Aorta (tissue), 5 donors: ENCODE results near the gene PIK3R5. TPM values are rescaled to one million over a fixed set of nuclear protein-coding genes. Genes with fewer than 3 reads are reported as not detected.

Experiments used
- ATAC-seq: fragments of 200-7000 bp; cut with Tn5 transposase; one replicate; pipeline ENCODE4 v1.9.1; 2022; ENCODE audit warnings: moderate library complexity; ENCODE audit not compliant: low FRiP score
- DNase-seq, 2 donors: peaks; one replicate each; pipeline ENCODE4 v3.0.0-alpha.2; 2020
- H3K27ac ChIP-seq, 2 donors: one replicate each; pipeline ENCODE4 v1.5.1; 2013; ENCODE audit warnings: low read length in 2 of 2, mild to moderate bottlenecking in 2 of 2, moderate library complexity in 2 of 2, control low read depth in 1 of 2, inconsistent platforms in 1 of 2, low read depth in 1 of 2
- H3K27me3 ChIP-seq, 2 donors: one replicate each; pipeline ENCODE4 v1.6.1; 2013; ENCODE audit warnings: control low read depth in 1 of 2, low read length in 1 of 2, mild to moderate bottlenecking in 1 of 2, moderate library complexity in 1 of 2; ENCODE audit not compliant: insufficient read depth in 2 of 2, control insufficient read depth in 1 of 2
- H3K36me3 ChIP-seq, 2 donors: one replicate each; pipeline ENCODE4 v1.6.1; 2013; ENCODE audit warnings: control low read depth in 1 of 2, low read length in 1 of 2, mild to moderate bottlenecking in 1 of 2; ENCODE audit not compliant: insufficient read depth in 2 of 2, control insufficient read depth in 1 of 2
- H3K4me1 ChIP-seq, 2 donors: one replicate each; pipeline ENCODE4 v1.6.1; 2013; ENCODE audit warnings: low read length in 2 of 2, control low read depth in 1 of 2, mild to moderate bottlenecking in 1 of 2, moderate library complexity in 1 of 2; ENCODE audit not compliant: insufficient read depth in 2 of 2, control insufficient read depth in 1 of 2
- H3K4me3 ChIP-seq, 2 donors: one replicate each; pipeline ENCODE4 v1.5.1; 2013; ENCODE audit warnings: low read length in 2 of 2, control low read depth in 1 of 2, mild to moderate bottlenecking in 1 of 2
- H3K9me3 ChIP-seq: one replicate; pipeline ENCODE4 v1.6.1; 2013; ENCODE audit warnings: mild to moderate bottlenecking, low read length; ENCODE audit not compliant: control insufficient read depth
- WGBS, 2 donors: extraction: QIAGEN DNeasy Blood & Tissue Kit; methylation state at CpG; one replicate each; pipeline ENCODE4 v1.1.7; 2013; 5-methylcytosine and 5-hydroxymethylcytosine counted together
- intact Hi-C, 2 donors: fragments of 100-400 bp; cut with DNase I; formaldehyde crosslinking; loops; one replicate each; pipeline versions ENCODE4 v1.14.2 to v1.15.0; 2022
- polyA plus RNA-seq, 2 donors: library from polyadenylated mRNA; stranded (reverse); fragments of 200-250 nt; gene quantifications; one replicate each; pipeline ENCODE4 v1.2.3, GENCODE V29; 2013
- total RNA-seq, 2 donors: library from RNA; stranded (reverse); fragmentation: NEBNext Ultra II Directional; extraction: Animal tissue kit (Norgen Biotek cat#: 25700); gene quantifications; one replicate each; pipeline ENCODE4 v1.2.1, GENCODE V29; 2021
- donor health status: healthy with polysubstance abuse.
- donor health status: Bipolar disorder and iron deficiency.
- donor health status: DM: no; HTN: no; CAD: no.
- donor health status: DM: no; HTN: no; CAD: no.
- donor health status: DM: yes; HTN: yes; CAD: no.

The PIK3R5 gene
- total and polyA plus RNA-seq, 4 donors: 1.4 to 18.5 (median 13.4) TPM

DNA sequence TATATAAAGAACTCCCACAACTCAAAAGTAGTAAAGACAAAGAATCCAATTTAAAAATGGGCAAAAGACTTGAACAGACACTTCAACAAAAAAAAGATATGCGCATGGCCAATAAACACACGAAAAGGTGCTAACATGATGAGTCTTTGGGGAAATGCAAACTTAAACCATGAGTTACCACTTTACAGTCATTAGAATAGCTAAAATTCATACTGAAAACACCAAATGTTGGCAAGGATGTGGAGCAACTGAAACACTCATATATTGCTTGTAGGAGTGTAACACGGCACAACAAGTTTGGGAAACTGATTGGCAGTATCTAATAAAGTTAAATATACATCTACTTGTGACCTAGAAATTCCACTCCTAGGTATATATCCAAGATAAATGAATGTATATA is 3.0 kb upstream of the PIK3R5 start:
- no peaks in the 10 kb centered on the region for H3K36me3 ChIP-seq
- H3K4me3 ChIP-seq: no peak overlapping the region
- intact Hi-C loops: no loop called here
- H3K9me3 ChIP-seq: no peaks in the 10 kb centered on the region
- H3K27ac ChIP-seq: no peak overlapping the region
- DNase-seq (no peak), ATAC-seq (no peak)
- no peaks in the 10 kb centered on the region for H3K4me1 ChIP-seq
- WGBS, 2 donors: 87 to 89% methylated on average over 3 of the region's 3 CpGs
- no peaks in the 10 kb centered on the region for H3K27me3 ChIP-seq

DNA sequence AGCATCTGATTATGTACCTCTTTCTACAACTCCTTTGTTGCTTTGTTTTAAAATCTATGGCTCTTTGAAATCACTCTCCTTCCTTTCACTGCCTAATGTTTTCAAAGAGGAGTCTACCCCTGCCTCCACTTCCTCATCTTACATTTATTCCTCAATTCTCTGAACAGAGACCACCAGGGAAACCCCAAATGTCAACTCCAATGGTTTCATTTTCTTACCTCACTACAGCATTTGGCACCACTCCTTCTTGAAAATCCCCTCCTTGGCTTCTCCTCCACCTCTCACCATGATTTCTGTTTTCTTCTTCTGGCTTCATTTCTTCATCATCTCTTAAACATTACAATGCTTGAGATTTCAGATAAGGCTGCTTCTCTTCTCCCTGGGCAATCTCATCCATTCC is 2.4 kb upstream of the PIK3R5 start:
- intact Hi-C loops: no loop called here
- no peak overlapping the region for H3K27ac ChIP-seq
- H3K27me3 ChIP-seq: no peaks in the 10 kb centered on the region
- no peak for ATAC-seq
- H3K4me1 ChIP-seq: no peaks in the 10 kb centered on the region
- H3K36me3 ChIP-seq: no peaks in the 10 kb centered on the region
- DNase-seq: no peak
- H3K4me3 ChIP-seq: no peak overlapping the region
- no peaks in the 10 kb centered on the region for H3K9me3 ChIP-seq

DNA sequence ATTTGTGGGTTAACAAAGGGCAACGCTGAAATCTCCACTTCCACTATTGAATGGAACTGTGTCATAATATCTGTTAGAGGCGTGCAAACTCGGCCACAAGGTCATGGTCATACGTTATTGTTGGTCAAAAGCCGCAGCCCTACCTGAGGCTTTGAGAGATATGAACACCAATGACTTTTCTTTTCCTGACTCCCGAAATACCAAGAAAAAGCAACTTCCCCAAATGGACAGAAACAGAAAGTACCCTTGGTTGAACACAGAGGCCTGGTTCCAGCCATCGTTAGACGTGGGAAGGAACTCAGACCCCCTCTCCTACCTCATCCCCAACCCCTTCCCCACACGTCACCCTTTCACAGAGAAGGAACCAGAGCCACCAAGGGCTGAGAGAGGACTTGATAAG is 1.4 kb upstream of the PIK3R5 start:
- H3K4me1 ChIP-seq: no peaks in the 10 kb centered on the region
- H3K9me3 ChIP-seq: no peaks in the 10 kb centered on the region
- H3K4me3 ChIP-seq: no peak overlapping the region
- no peaks in the 10 kb centered on the region for H3K27me3 ChIP-seq
- intact Hi-C loops: no loop called here
- no peak for ATAC-seq
- DNase-seq: no peak
- H3K27ac ChIP-seq: no peak overlapping the region
- H3K36me3 ChIP-seq: no peaks in the 10 kb centered on the region
- 79 to 83% methylated on average over 9 of the region's 9 CpGs for WGBS, 2 donors

DNA sequence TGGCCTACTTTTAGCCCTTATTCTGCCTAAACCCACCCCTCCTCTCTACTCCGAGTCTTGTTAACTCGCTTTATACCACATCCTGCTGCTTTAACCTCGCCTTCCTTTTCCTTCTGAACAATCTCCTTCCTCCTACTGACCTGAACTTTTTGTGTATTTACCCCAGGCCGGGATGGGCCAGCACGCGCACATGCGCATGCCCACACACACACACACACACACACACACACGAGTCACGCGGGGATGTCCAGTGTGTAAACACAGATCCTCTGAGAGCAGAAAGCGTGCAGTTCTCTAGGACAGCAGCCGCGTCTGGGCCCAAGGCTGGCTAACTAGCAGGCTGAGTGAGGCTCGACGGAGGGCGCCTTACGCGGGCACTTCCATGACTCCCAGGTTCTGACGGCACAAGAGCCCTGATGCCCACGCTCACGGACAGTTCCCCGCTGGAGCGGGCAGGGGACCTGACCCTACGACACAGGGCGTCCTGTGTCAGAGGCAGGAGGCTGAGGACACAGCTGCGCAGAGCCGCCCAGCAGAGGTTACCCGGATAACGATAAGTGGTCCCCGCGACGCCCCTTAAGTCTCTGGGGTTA is 610 bp downstream of the PIK3R5 start:
- Histone ChIP-seq H3K27ac (no peak overlapping the region), H3K27me3 (no peaks in the 10 kb centered on the region), H3K9me3 (no peaks in the 10 kb centered on the region), H3K4me1 (no peaks in the 10 kb centered on the region), H3K36me3 (no peaks in the 10 kb centered on the region), H3K4me3 (no peak overlapping the region)
- DNase-seq (peak in 1 of 2 donors; percentile 75), ATAC-seq (peak; percentile 61)
- intact Hi-C loops: no loop called here
- WGBS, 2 donors: 47 to 51% methylated on average over 32 of the region's 32 CpGs

DNA sequence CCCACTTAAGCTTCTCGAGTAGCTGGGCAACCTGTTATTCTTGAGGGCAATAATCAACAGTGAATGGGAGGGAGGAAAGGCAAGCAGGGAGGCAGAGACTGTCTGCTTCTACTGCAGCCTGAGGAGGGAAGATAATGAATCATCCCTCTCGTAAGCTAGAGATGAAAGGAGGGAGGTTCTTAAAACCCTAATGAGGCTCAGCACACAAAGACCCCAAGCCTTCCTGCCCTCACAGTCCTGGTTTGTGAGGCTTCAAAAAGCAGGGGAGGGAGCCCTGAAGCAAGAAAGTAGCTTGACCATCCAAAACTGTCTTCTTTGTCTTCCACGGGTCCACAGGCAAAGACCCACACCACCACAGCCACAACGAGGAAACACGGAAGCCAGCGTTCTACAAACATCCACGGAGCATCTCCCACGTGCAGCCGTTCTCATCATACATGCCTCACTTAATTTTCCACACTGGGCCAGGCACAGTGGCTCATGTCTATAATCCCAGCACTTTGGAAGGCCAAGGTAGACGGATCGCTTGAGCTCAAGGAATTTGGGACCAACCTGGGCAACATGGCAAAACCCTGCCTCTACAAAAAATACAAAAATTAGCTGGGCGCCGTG is 1.8 kb downstream of the PIK3R5 start:
- Histone ChIP-seq H3K9me3 (no peaks in the 10 kb centered on the region), H3K36me3 (no peaks in the 10 kb centered on the region), H3K27ac (no peak overlapping the region), H3K4me1 (no peaks in the 10 kb centered on the region), H3K4me3 (no peak overlapping the region), H3K27me3 (no peaks in the 10 kb centered on the region)
- WGBS, 2 donors: 77 to 82% methylated on average over 13 of the region's 13 CpGs
- intact Hi-C loops: no loop called here
- no peak for DNase-seq
- no peak for ATAC-seq

DNA sequence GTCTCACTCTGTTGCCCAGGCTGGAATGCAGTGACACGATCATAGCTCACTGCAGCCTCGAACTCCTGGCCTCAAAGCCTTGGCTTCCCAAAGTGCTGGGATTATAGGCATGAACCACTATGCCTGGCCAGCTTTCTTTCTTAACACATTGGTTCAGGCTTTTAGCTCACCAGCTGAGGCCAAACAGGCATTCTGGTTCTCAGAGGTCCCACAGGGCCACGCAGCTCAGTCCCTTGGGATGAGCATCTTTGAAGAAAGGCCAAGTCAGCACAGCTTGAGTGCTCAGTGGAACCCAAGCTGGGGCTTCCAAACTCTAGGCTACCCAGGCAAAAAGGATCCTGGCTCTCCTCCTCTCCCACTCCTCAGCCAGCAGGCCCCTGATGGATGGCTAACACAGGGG is 2.5 kb downstream of the PIK3R5 start:
- 83 to 90% methylated on average over 3 of the region's 3 CpGs for WGBS, 2 donors
- no peak for DNase-seq
- H3K4me3 ChIP-seq: no peak overlapping the region
- H3K36me3 ChIP-seq: no peaks in the 10 kb centered on the region
- no peaks in the 10 kb centered on the region for H3K9me3 ChIP-seq
- no peaks in the 10 kb centered on the region for H3K4me1 ChIP-seq
- no peaks in the 10 kb centered on the region for H3K27me3 ChIP-seq
- intact Hi-C loops: no loop called here
- ATAC-seq: no peak
- H3K27ac ChIP-seq: no peak overlapping the region

DNA sequence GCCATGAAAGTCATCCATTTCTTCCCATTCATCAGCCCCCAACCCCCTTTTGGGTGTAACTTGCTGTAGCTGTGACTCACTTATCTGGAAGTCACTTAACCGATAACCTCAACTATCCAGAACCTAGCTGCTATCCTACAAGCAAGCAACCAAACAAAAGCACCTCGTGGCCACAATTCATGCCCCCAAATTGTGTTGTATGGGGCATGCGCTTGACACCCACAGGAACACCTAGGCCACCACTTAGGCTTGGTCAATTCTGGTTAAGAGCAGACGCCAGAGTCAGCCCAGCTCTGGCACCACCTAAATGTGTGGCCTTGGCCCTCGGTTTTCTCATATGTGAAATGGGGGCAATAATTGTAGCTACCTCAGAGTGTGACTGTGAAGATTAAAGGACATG is 3.7 kb downstream of the PIK3R5 start:
- Histone ChIP-seq H3K27ac (no peak overlapping the region), H3K4me3 (no peak overlapping the region), H3K27me3 (no peaks in the 10 kb centered on the region), H3K4me1 (no peaks in the 10 kb centered on the region), H3K9me3 (no peaks in the 10 kb centered on the region), H3K36me3 (no peaks in the 10 kb centered on the region)
- intact Hi-C loops: no loop called here
- 87 to 91% methylated on average over 5 of the region's 5 CpGs for WGBS, 2 donors
- ATAC-seq: no peak
- DNase-seq: no peak

DNA sequence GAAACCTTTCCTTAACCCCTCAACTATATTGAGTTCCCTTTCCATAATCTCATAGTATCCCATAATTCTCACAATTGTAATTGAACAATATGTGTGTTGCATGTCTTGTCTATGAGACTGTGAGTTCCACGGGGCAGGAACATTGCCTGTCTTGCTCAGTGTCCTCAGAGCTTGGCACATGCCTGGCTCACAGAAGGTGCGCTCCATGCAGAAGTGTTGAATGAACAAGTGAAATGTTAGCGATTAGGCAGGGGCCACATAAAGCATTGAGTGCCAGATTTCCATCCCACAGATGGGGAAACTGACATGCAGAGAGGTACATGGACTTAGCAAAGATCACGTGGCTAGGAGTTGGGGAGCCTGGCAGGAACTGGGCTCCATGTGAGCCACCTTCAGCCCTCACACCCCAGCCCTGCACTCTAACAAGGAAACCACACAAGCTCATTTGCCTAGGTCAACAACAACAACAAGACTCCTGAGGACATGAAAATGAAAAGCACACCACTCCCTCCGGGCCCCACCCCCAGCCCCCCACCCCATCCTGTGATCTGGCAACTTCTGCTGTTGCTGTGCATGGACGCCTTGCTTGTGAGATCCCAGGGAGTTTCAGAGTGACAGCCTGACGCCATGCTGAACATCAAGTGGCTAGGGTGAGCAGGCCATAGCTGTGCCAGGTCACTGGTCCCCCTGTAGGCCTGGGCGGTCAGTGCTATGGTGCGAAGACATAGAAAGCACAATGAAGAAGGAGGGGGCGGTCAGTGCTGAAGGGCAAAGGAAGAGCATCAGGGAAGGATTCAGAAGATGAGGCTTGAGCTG is 5.0 kb downstream of the PIK3R5 start:
- H3K36me3 ChIP-seq: no peaks in the 10 kb centered on the region
- H3K9me3 ChIP-seq: no peaks in the 10 kb centered on the region
- intact Hi-C loops: no loop called here
- no peak overlapping the region for H3K27ac ChIP-seq
- H3K4me3 ChIP-seq: no peak overlapping the region
- H3K27me3 ChIP-seq: no peaks in the 10 kb centered on the region
- no peaks in the 10 kb centered on the region for H3K4me1 ChIP-seq
- DNase-seq: no peak
- WGBS, 2 donors: 75 to 82% methylated on average over 10 of the region's 10 CpGs
- ATAC-seq: no peak
